H1 (cell line): ENCODE results near the gene MAPK4. TPM values are rescaled to one million over a fixed set of nuclear protein-coding genes. Genes with fewer than 3 reads are reported as not detected.

Experiments
- CTCF ChIA-PET: fragments of 300-600 bp; sonication (Branson Sonifier 250); formaldehyde crosslinking; loops from one replicate; lab custom pipeline; 2021; ENCODE audit not compliant: partially characterized antibody; lab: Charles Lee
- POLR2A ChIA-PET: fragments of 300-600 bp; sonication (Branson Sonifier 250); formaldehyde crosslinking; loops from one replicate; lab custom pipeline; 2021; ENCODE audit warnings: inconsistent platforms; ENCODE audit not compliant: partially characterized antibody; lab: Charles Lee
- DNase-seq, 2 experiments: peaks; one replicate each; pipeline versions ENCODE4 v3.0.0 to v3.0.0-alpha.2; 2010 to 2022; ENCODE audit warnings: low spot score in 2 of 2, low read depth in 1 of 2, mixed read lengths in 1 of 2
- FAIRE-seq: peaks from 2 replicates; lab custom pipeline; 2011; peaks lifted over from hg19 to GRCh38; lab: Jason Lieb, UNC
- H2AFZ ChIP-seq: 2 replicates; pipeline ENCODE4 v1.8.1; 2012; ENCODE audit warnings: low read length, inconsistent platforms
- H2AK5ac ChIP-seq: 2 replicates; pipeline ENCODE4 v1.6.1; 2013; ENCODE audit warnings: low read depth, low read length
- H2BK120ac ChIP-seq: replicated peaks from 2 replicates; pipeline ENCODE3; 2013; ENCODE audit warnings: low read depth, low read length, inconsistent platforms
- H2BK12ac ChIP-seq: 2 replicates; pipeline ENCODE4 v1.6.1; 2013; ENCODE audit warnings: low read depth, low read length
- H2BK15ac ChIP-seq: 2 replicates; pipeline ENCODE4 v1.6.1; 2013; ENCODE audit warnings: low read length
- H2BK20ac ChIP-seq: 2 replicates; pipeline ENCODE4 v1.6.1; 2013; ENCODE audit warnings: low read length
- H2BK5ac ChIP-seq: 2 replicates; pipeline ENCODE4 v1.6.1; 2013; ENCODE audit warnings: low read depth, low read length
- H3K14ac ChIP-seq: 2 replicates; pipeline ENCODE4 v1.6.1; 2013; ENCODE audit warnings: inconsistent platforms; ENCODE audit not compliant: insufficient read length
- H3K18ac ChIP-seq: 2 replicates; pipeline ENCODE4 v1.6.1; 2013; ENCODE audit warnings: low read length; ENCODE audit errors: extremely low read depth
- H3K23ac ChIP-seq: 2 replicates; pipeline ENCODE4 v1.6.1; 2013; ENCODE audit warnings: inconsistent platforms; ENCODE audit not compliant: insufficient read length
- H3K23me2 ChIP-seq: 2 replicates; pipeline ENCODE4 v1.6.1; 2013; ENCODE audit warnings: low read depth, low read length
- H3K27ac ChIP-seq: 2 replicates; pipeline ENCODE4 v1.6.1; 2011; ENCODE audit warnings: low read depth, low read length, inconsistent platforms
- H3K27me3 ChIP-seq, 4 experiments: replicated peaks in 1 of 4; 1 replicate in 1 of 4; 2 replicates in 3 of 4; pipeline versions ENCODE4 v1.6.1 to v1.8.1; 2011 to 2013; ENCODE audit warnings: low read length in 3 of 4, mild to moderate bottlenecking in 3 of 4, inconsistent platforms in 2 of 4, mixed read lengths in 2 of 4, moderate library complexity in 1 of 4; ENCODE audit not compliant: control insufficient read depth in 3 of 4, insufficient read depth in 3 of 4; ENCODE audit errors: extremely low read depth in 1 of 4
- H3K36me3 ChIP-seq, 4 experiments: 2 replicates each; pipeline versions ENCODE4 v1.6.1 to v1.8.1; 2011 to 2013; ENCODE audit warnings: mild to moderate bottlenecking in 4 of 4, low read length in 3 of 4, moderate library complexity in 2 of 4, control low read depth in 1 of 4, inconsistent platforms in 1 of 4; ENCODE audit not compliant: insufficient read depth in 4 of 4, control insufficient read depth in 2 of 4
- H3K4ac ChIP-seq: replicated peaks from 2 replicates; pipeline ENCODE3; 2013; ENCODE audit warnings: low read length, low read depth, mixed read lengths, inconsistent platforms; ENCODE audit not compliant: insufficient read length
- H3K4me1 ChIP-seq, 4 experiments: replicated peaks in 1 of 4; 1 replicate in 1 of 4; 2 replicates in 3 of 4; pipeline versions ENCODE4 v1.6.1 to v1.8.1; 2011 to 2013; ENCODE audit warnings: low read length in 3 of 4, inconsistent platforms in 2 of 4, mixed read lengths in 1 of 4; ENCODE audit not compliant: insufficient read depth in 4 of 4, control insufficient read depth in 3 of 4
- H3K4me2 ChIP-seq, 2 experiments: 2 replicates each; pipeline versions ENCODE4 v1.6.1 to v1.8.1; 2011 to 2013; ENCODE audit warnings: low read depth in 2 of 2, low read length in 2 of 2, control low read depth in 1 of 2, inconsistent platforms in 1 of 2, mild to moderate bottlenecking in 1 of 2; ENCODE audit not compliant: insufficient read depth in 1 of 2
- H3K4me3 ChIP-seq, 4 experiments: fragments of 200-600, 300-600 bp in 1 of 4; sonication (generic), shearing (Covaris generic), sonication (Bioruptor Twin) in 1 of 4; 2 replicates each; pipeline versions ENCODE4 v1.5.1 to v1.8.1; 2011 to 2016; ENCODE audit warnings: low read length in 4 of 4, low read depth in 3 of 4, control low read depth in 2 of 4, inconsistent platforms in 2 of 4, mild to moderate bottlenecking in 2 of 4, mixed read lengths in 1 of 4, moderate library complexity in 1 of 4; ENCODE audit not compliant: insufficient read depth in 2 of 4; ENCODE audit errors: extremely low read depth in 1 of 4
- H3K56ac ChIP-seq: replicated peaks from 2 replicates; pipeline ENCODE3; 2013; ENCODE audit warnings: low read depth, mild to moderate bottlenecking, mixed read lengths, low read length, inconsistent platforms; ENCODE audit not compliant: insufficient read length
- H3K79me1 ChIP-seq: 2 replicates; pipeline ENCODE4 v1.6.1; 2013; ENCODE audit warnings: low read depth, low read length, control low read depth
- H3K79me2 ChIP-seq, 2 experiments: 2 replicates each; pipeline versions ENCODE4 v1.6.1 to v1.8.1; 2012 to 2013; ENCODE audit warnings: low read length in 2 of 2, mild to moderate bottlenecking in 2 of 2, inconsistent platforms in 1 of 2; ENCODE audit not compliant: insufficient read depth in 2 of 2, control insufficient read depth in 1 of 2
- H3K9ac ChIP-seq, 4 experiments: replicated peaks in 1 of 4; 1 replicate in 1 of 4; 2 replicates in 3 of 4; pipeline versions ENCODE4 v1.6.1 to v1.8.1; 2011 to 2013; ENCODE audit warnings: low read depth in 3 of 4, low read length in 3 of 4, control low read depth in 2 of 4, mild to moderate bottlenecking in 2 of 4, moderate library complexity in 2 of 4, inconsistent platforms in 1 of 4; ENCODE audit errors: extremely low read depth in 1 of 4
- H3K9me3 ChIP-seq, 2 experiments: 2 replicates each; pipeline versions ENCODE4 v1.6.1 to v1.8.1; 2012 to 2013; ENCODE audit warnings: mild to moderate bottlenecking in 2 of 2, moderate library complexity in 2 of 2, control low read depth in 1 of 2, inconsistent platforms in 1 of 2, low read depth in 1 of 2, low read length in 1 of 2, mixed read lengths in 1 of 2; ENCODE audit not compliant: insufficient read depth in 2 of 2
- H4K20me1 ChIP-seq, 2 experiments: replicated peaks in 1 of 2; 2 replicates each; pipeline versions ENCODE3 to v1.8.1; 2011 to 2013; ENCODE audit warnings: inconsistent platforms in 2 of 2, low read length in 2 of 2, mild to moderate bottlenecking in 1 of 2; ENCODE audit not compliant: insufficient read depth in 2 of 2, control insufficient read depth in 1 of 2
- H4K5ac ChIP-seq: 2 replicates; pipeline ENCODE4 v1.6.1; 2013; ENCODE audit warnings: low read length, low read depth, mixed read lengths, inconsistent platforms; ENCODE audit not compliant: insufficient read length
- H4K8ac ChIP-seq: 2 replicates; pipeline ENCODE4 v1.8.0; 2013; ENCODE audit warnings: mild to moderate bottlenecking, moderate library complexity, low read length, inconsistent platforms; ENCODE audit not compliant: insufficient read depth; ENCODE audit errors: extremely low read depth
- H4K91ac ChIP-seq: replicated peaks from 2 replicates; pipeline ENCODE3; 2013; ENCODE audit warnings: low read length, mixed read lengths, inconsistent platforms; ENCODE audit not compliant: insufficient read length
- ATF3 ChIP-seq: IDR thresholded peaks from 2 replicates; pipeline ENCODE4 v1.6.1; 2011; ENCODE audit warnings: low read depth, mild to moderate bottlenecking, low read length; ENCODE audit not compliant: insufficient read depth
- BACH1 ChIP-seq: IDR thresholded peaks from 2 replicates; pipeline ENCODE4 v1.6.1; 2012; ENCODE audit warnings: low read length, improper control_type of control experiment
- BRCA1 ChIP-seq: IDR thresholded peaks from 2 replicates; pipeline ENCODE4 v1.6.1; 2012; ENCODE audit warnings: low read depth, low read length, improper control_type of control experiment
- CEBPB ChIP-seq: IDR thresholded peaks from 2 replicates; pipeline ENCODE4 v1.6.1; 2012; ENCODE audit warnings: low read depth, low read length
- FOSL1 ChIP-seq: IDR thresholded peaks from 2 replicates; pipeline ENCODE4 v1.6.1; 2011; ENCODE audit warnings: mild to moderate bottlenecking, low read depth, low read length, moderate library complexity; ENCODE audit not compliant: insufficient read depth
- KDM4A ChIP-seq: IDR thresholded peaks from one replicate; pipeline ENCODE4 v1.7.1; 2012; ENCODE audit warnings: low read depth, mild to moderate bottlenecking, moderate library complexity, low read length, inconsistent platforms; ENCODE audit not compliant: severe bottlenecking
- NRF1 ChIP-seq: IDR thresholded peaks from 2 replicates; pipeline ENCODE4 v1.6.1; 2011; ENCODE audit warnings: mild to moderate bottlenecking, low read depth, low read length, improper control_type of control experiment
- RFX5 ChIP-seq: IDR thresholded peaks from 2 replicates; pipeline ENCODE4 v1.6.1; 2011; ENCODE audit warnings: low read depth, low read length, improper control_type of control experiment, borderline replicate concordance
- SIRT6 ChIP-seq: IDR thresholded peaks from one replicate; pipeline ENCODE4 v1.7.1; 2012; ENCODE audit warnings: low read length, inconsistent platforms
- SP1 ChIP-seq: IDR thresholded peaks from 2 replicates; pipeline ENCODE4 v1.6.1; 2011; ENCODE audit warnings: low read depth, low read length
- SP2 ChIP-seq: IDR thresholded peaks from 2 replicates; pipeline ENCODE4 v1.6.1; 2012; ENCODE audit warnings: mild to moderate bottlenecking, low read length, inconsistent platforms
- TAF1 ChIP-seq: IDR thresholded peaks from 2 replicates; pipeline ENCODE4 v1.6.1; 2011; ENCODE audit warnings: mild to moderate bottlenecking, low read depth, low read length
- TAF7 ChIP-seq: optimal IDR thresholded peaks from 2 replicates; pipeline ENCODE3; 2011; ENCODE audit warnings: low read depth, mild to moderate bottlenecking, inconsistent platforms, low read length, moderate library complexity, borderline replicate concordance
- TCF12 ChIP-seq: IDR thresholded peaks from 2 replicates; pipeline ENCODE4 v1.6.1; 2011; ENCODE audit warnings: low read depth, mild to moderate bottlenecking, low read length
- TEAD4 ChIP-seq: IDR thresholded peaks from 2 replicates; pipeline ENCODE4 v1.6.1; 2012; ENCODE audit warnings: low read depth, low read length, inconsistent platforms, mixed read lengths
- ZNF274 ChIP-seq: IDR thresholded peaks from 2 replicates; pipeline ENCODE4 v1.7.0; 2012; ENCODE audit warnings: low read length, borderline replicate concordance; ENCODE audit errors: extremely low read depth
- WGBS, 2 experiments: shearing (Covaris generic) in 1 of 2; methylation state at CpG; one replicate each; pipeline versions ENCODE4 v1.1.6 to v1.1.7; 2013 to 2015; ENCODE audit warnings: low lambda C conversion rate in 2 of 2, mixed read lengths in 2 of 2, inconsistent platforms in 1 of 2, low coverage in 1 of 2, missing lambda C conversion rate in 1 of 2; ENCODE audit not compliant: insufficient replicate concordance in 2 of 2, insufficient coverage in 1 of 2, insufficient read length in 1 of 2; ENCODE audit errors: extremely low coverage in 1 of 2, missing lambda C conversion rate in 1 of 2; 5-methylcytosine and 5-hydroxymethylcytosine counted together
- polyA plus RNA-seq, 7 experiments: library from polyadenylated mRNA; depleted of rRNA in 3 of 7; stranded (reverse) in 5 of 7; unstranded in 2 of 7; fragments of >200 nt in 5 of 7; fragments of 200-250 nt in 2 of 7; gene quantifications; 1 replicate in 5 of 7; 2 replicates in 1 of 7; 4 replicates in 1 of 7; pipeline versions ENCODE4 v1.2.1 to v1.2.3, GENCODE V29; 2011 to 2013; ENCODE audit warnings: missing spikeins in 2 of 7, mixed read lengths in 2 of 7
- total RNA-seq: library from RNA; stranded (reverse); fragmentation: NEBNext Ultra II Directional; extraction: Animal tissue kit (Norgen Biotek cat#: 25700); gene quantifications from 2 replicates; pipeline ENCODE4 v1.2.1, GENCODE V29; 2021

The MAPK4 gene
- total and polyA plus RNA-seq, 2 of the 8 experiments (the other 6 are each of a cell fraction or from before 2014, with no cell fraction given), result 3.2 to 3.7 TPM

- no peak overlapping the region for H2BK12ac ChIP-seq
- no peak overlapping the region for H2BK120ac ChIP-seq
- H4K91ac ChIP-seq, result no peak overlapping the region
- no peaks in the 10 kb centered on the region for H3K79me1 ChIP-seq
- H2BK20ac ChIP-seq, result no peak overlapping the region
- POLR2A ChIA-PET, result no interaction called here
- no peaks in the 10 kb centered on the region for H3K27me3 ChIP-seq
- DNase-seq (no peak), FAIRE-seq (no peak)
- no peak overlapping the region for H2BK15ac ChIP-seq
- H3K23ac ChIP-seq, result no peak overlapping the region
- H4K5ac ChIP-seq, result no peak overlapping the region
- H3K14ac ChIP-seq, result no peak overlapping the region
- no peak overlapping the region for H2AFZ ChIP-seq
- H2BK5ac ChIP-seq, result no peak overlapping the region
- H2AK5ac ChIP-seq, result no peak overlapping the region
- no peak overlapping the region for H4K8ac ChIP-seq
- no peaks in the 10 kb centered on the region for H3K9me3 ChIP-seq
- H3K23me2 ChIP-seq, result no peaks in the 10 kb centered on the region
- CTCF ChIA-PET, result interaction anchor here (0.9 to 2.6 kb wide), 3 partner anchors 12 to 37 kb away, joined by 3 to 7 read pairs (median 3); no protein-coding TSS in a partner anchor
- no peak overlapping the region for H3K27ac ChIP-seq
- no peak overlapping the region for H3K56ac ChIP-seq
- no peaks in the 10 kb centered on the region for H3K4me1 ChIP-seq
- no peak overlapping the region for H3K4ac ChIP-seq
- H3K4me2 ChIP-seq, result no peak overlapping the region
- H3K79me2 ChIP-seq, result no peaks in the 10 kb centered on the region
- no peak overlapping the region for H3K18ac ChIP-seq
- H3K36me3 ChIP-seq, result no peaks in the 10 kb centered on the region
- H3K4me3 ChIP-seq, result no peak overlapping the region
- no peak overlapping the region for H3K9ac ChIP-seq
- no peaks in the 10 kb centered on the region for H4K20me1 ChIP-seq
- WGBS, 2 experiments, result 80% methylated on average over 3 of the region's 3 CpGs; no CpG with 5 or more reads in 1 of the 2 experiments
- TF ChIP-seq NRF1 (no peak), CEBPB (no peak), RFX5 (no peak), SIRT6 (no peak), BACH1 (no peak), SP1 (no peak), BRCA1 (no peak), TCF12 (no peak), ZNF274 (no peak), KDM4A (no peak), SP2 (no peak), TEAD4 (no peak), ATF3 (no peak), TAF1 (no peak), TAF7 (no peak), FOSL1 (no peak)
Observed at GRCh38 chr18:50737127-50737526, 177.2 kb downstream of the MAPK4 start.
